Trophoblast cell (in vitro differentiated cells and primary cell): ENCODE measurements around the gene KCNA5.

Source experiments
- DNase-seq, 2 donors: peaks; one replicate each; pipeline ENCODE4 v3.0.0-alpha.2; 2016
- H2AFZ ChIP-seq: 2 replicates; pipeline ENCODE4 v1.6.1; 2013; ENCODE audit warnings: low read length, moderate library complexity, mild to moderate bottlenecking; ENCODE audit not compliant: insufficient read depth, poor library complexity
- H2AK5ac ChIP-seq: 2 replicates; pipeline ENCODE4 v1.6.1; 2013; ENCODE audit warnings: mild to moderate bottlenecking, low read length
- H2BK120ac ChIP-seq: 2 replicates; pipeline ENCODE4 v1.6.1; 2013; ENCODE audit warnings: low read length, mild to moderate bottlenecking, moderate library complexity; ENCODE audit not compliant: insufficient read depth, poor library complexity
- H2BK12ac ChIP-seq: 2 replicates; pipeline ENCODE4 v1.6.1; 2013; ENCODE audit warnings: mild to moderate bottlenecking, low read length, moderate library complexity
- H2BK5ac ChIP-seq: 2 replicates; pipeline ENCODE4 v1.6.1; 2013; ENCODE audit warnings: low read length, low read depth, moderate library complexity, mild to moderate bottlenecking; ENCODE audit not compliant: poor library complexity
- H3K14ac ChIP-seq: 2 replicates; pipeline ENCODE4 v1.6.1; 2013; ENCODE audit warnings: mild to moderate bottlenecking, low read length
- H3K18ac ChIP-seq: 2 replicates; pipeline ENCODE4 v1.6.1; 2013; ENCODE audit warnings: mild to moderate bottlenecking, low read length
- H3K23ac ChIP-seq: 2 replicates; pipeline ENCODE4 v1.6.1; 2013; ENCODE audit warnings: low read length
- H3K27ac ChIP-seq: 2 replicates; pipeline ENCODE4 v1.5.1; 2013; ENCODE audit warnings: low read depth, mild to moderate bottlenecking, inconsistent platforms, low read length, moderate library complexity
- H3K27me3 ChIP-seq: 2 replicates; pipeline ENCODE4 v1.6.1; 2013; ENCODE audit warnings: inconsistent platforms, mild to moderate bottlenecking, low read length, moderate library complexity; ENCODE audit not compliant: insufficient read depth
- H3K36me3 ChIP-seq, 2 experiments: 1 replicate in 1 of 2; 2 replicates in 1 of 2; pipeline ENCODE4 v1.6.1; 2013; ENCODE audit warnings: low read length in 2 of 2, mild to moderate bottlenecking in 2 of 2, moderate library complexity in 1 of 2; ENCODE audit not compliant: insufficient read depth in 2 of 2, control insufficient read depth in 1 of 2
- H3K4ac ChIP-seq: 2 replicates; pipeline ENCODE4 v1.6.1; 2013; ENCODE audit warnings: low read depth, mild to moderate bottlenecking, low read length, moderate library complexity
- H3K4me1 ChIP-seq, 2 experiments: 1 replicate in 1 of 2; 2 replicates in 1 of 2; pipeline ENCODE4 v1.6.1; 2013; ENCODE audit warnings: low read length in 2 of 2, mild to moderate bottlenecking in 2 of 2, moderate library complexity in 1 of 2; ENCODE audit not compliant: insufficient read depth in 2 of 2, control insufficient read depth in 1 of 2
- H3K4me2 ChIP-seq: 2 replicates; pipeline ENCODE4 v1.6.1; 2013; ENCODE audit warnings: inconsistent platforms, mild to moderate bottlenecking, low read length, moderate library complexity
- H3K4me3 ChIP-seq: 2 replicates; pipeline ENCODE4 v1.5.1; 2013; ENCODE audit warnings: mild to moderate bottlenecking, low read depth, low read length, inconsistent platforms
- H3K79me1 ChIP-seq: one replicate; pipeline ENCODE4 v1.6.1; 2013; ENCODE audit warnings: low read length
- H3K79me2 ChIP-seq: 2 replicates; pipeline ENCODE4 v1.6.1; 2013; ENCODE audit warnings: low read length, mild to moderate bottlenecking; ENCODE audit not compliant: control insufficient read depth, insufficient read depth, poor library complexity
- H3K9ac ChIP-seq: 2 replicates; pipeline ENCODE4 v1.6.1; 2013; ENCODE audit warnings: mild to moderate bottlenecking, low read length
- H3K9me3 ChIP-seq: 2 replicates; pipeline ENCODE4 v1.6.1; 2013; ENCODE audit warnings: low read depth, mild to moderate bottlenecking, control low read depth, inconsistent platforms, low read length; ENCODE audit not compliant: insufficient read depth
- H4K12ac ChIP-seq: 2 replicates; pipeline ENCODE4 v1.6.1; 2013; ENCODE audit warnings: low read depth, mild to moderate bottlenecking, low read length, moderate library complexity
- H4K8ac ChIP-seq: 2 replicates; pipeline ENCODE4 v1.6.1; 2013; ENCODE audit warnings: low read depth, mild to moderate bottlenecking, low read length, moderate library complexity
- H4K91ac ChIP-seq: one replicate; pipeline ENCODE4 v1.6.1; 2013; ENCODE audit warnings: low read depth, mild to moderate bottlenecking, low read length, moderate library complexity
- WGBS: extraction: QIAGEN DNeasy Blood & Tissue Kit; methylation state at CpG from one replicate; pipeline ENCODE4 v1.1.7; 2013; ENCODE audit warnings: missing lambda C conversion rate; ENCODE audit not compliant: insufficient read length, insufficient coverage; ENCODE audit errors: extremely low coverage; 5-methylcytosine and 5-hydroxymethylcytosine counted together

Gene KCNA5

GRCh38 chr12:5050542-5050941 lies 6.9 kb downstream of the KCNA5 start:
- H3K27ac ChIP-seq, result no peak overlapping the region
- no peak overlapping the region for H2BK12ac ChIP-seq
- no peak overlapping the region for H4K91ac ChIP-seq
- H3K4ac ChIP-seq, result no peak overlapping the region
- H3K27me3 ChIP-seq, result peaks cover 8% of the 10 kb centered on the region
- no peak overlapping the region for H3K9ac ChIP-seq
- no peak overlapping the region for H3K23ac ChIP-seq
- H4K8ac ChIP-seq, result no peak overlapping the region
- no peak overlapping the region for H3K4me2 ChIP-seq
- H2AFZ ChIP-seq, result no peak overlapping the region
- no peaks in the 10 kb centered on the region for H3K79me2 ChIP-seq
- H3K79me1 ChIP-seq, result no peaks in the 10 kb centered on the region
- no peak overlapping the region for H2BK120ac ChIP-seq
- WGBS, result no CpG with 5 or more reads among the region's 3 CpGs
- no peak overlapping the region for H3K4me3 ChIP-seq
- no peak overlapping the region for H2BK5ac ChIP-seq
- peaks cover 2% of the 10 kb centered on the region for H3K9me3 ChIP-seq
- H3K36me3 ChIP-seq, result no peaks in the 10 kb centered on the region
- H3K14ac ChIP-seq, result no peak overlapping the region
- no peak overlapping the region for H2AK5ac ChIP-seq
- no peak overlapping the region for H3K18ac ChIP-seq
- H4K12ac ChIP-seq, result no peak overlapping the region
- no peak for DNase-seq
- H3K4me1 ChIP-seq, result no peaks in the 10 kb centered on the region

DNA sequence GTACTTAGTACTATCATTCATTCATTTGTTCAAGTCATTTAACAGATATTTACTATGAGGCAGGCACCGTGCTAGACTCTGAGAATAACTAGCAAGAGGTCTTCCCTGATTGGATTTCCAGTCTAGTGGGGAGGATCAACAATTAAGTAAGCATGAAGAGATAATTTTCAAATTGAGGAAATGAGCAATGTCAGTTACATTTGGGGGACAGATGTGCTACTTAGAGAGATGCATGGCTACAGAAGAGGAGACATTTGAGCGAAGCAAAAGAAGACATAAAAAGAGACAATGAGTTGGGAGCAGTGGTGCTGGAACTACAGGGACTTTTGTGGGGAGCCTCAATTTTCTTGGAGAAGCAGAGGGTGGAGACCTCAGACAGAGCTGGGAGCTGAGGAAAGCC lies 7.7 kb downstream of the KCNA5 start:
- Histone ChIP-seq H2BK12ac (no peak overlapping the region), H4K8ac (no peak overlapping the region), H3K79me1 (no peaks in the 10 kb centered on the region), H2AK5ac (no peak overlapping the region), H3K18ac (no peak overlapping the region), H4K12ac (no peak overlapping the region), H4K91ac (no peak overlapping the region), H3K9me3 (no peaks in the 10 kb centered on the region), H3K36me3 (no peaks in the 10 kb centered on the region), H3K4me2 (no peak overlapping the region), H3K4me3 (no peak overlapping the region), H3K79me2 (no peaks in the 10 kb centered on the region), H3K14ac (no peak overlapping the region), H2AFZ (no peak overlapping the region), H3K4ac (no peak overlapping the region), H3K9ac (no peak overlapping the region), H2BK120ac (no peak overlapping the region), H3K27ac (no peak overlapping the region), H3K23ac (no peak overlapping the region), H2BK5ac (no peak overlapping the region), H3K27me3 (peaks cover 4% of the 10 kb centered on the region), H3K4me1 (no peaks in the 10 kb centered on the region)
- WGBS, result no CpG with 5 or more reads among the region's 2 CpGs
- DNase-seq, result no peak

DNA sequence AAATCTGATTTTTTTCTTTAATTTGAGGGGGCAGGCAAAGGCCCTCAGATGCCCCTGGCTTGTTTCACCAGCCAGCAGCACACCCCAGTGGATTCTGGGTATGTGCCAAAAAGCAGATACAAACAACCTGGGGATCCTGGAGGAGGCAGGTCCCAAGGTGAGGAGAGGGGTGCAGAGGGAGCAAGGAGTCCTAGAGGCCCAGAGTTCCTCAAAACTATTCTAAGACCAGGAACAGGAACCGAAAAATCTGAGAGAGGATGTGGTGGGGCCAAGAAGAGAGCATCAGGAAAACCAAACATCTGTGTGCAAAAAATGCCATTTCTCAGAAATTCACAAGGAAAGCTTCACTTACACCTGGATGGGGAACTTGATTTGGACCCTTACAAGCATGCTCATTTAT lies 8.2 kb downstream of the KCNA5 start:
- H2AFZ ChIP-seq, result no peak overlapping the region

DNA sequence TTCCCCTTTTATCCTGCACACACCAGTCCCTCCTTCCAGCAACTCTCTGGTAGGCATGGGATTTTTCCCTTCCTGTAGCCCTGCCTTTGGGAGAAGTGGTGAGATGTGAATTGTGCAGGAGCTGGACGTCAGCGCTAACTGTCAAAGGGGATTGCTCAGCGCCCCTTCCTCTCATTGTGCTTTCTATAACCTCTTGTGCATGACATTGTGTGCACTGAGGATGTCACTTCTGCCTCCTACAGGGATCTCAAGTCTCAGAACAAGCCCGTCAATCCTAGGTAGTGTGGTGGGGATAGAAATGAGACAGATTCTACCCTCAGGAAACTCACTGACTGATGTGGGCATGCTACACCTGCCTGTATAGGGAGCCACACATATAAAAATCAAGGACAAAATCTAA lies 8.7 kb downstream of the KCNA5 start:
- H2AK5ac ChIP-seq, result no peak overlapping the region
- no peak overlapping the region for H3K4ac ChIP-seq
- no peak overlapping the region for H3K27ac ChIP-seq
- H4K8ac ChIP-seq, result no peak overlapping the region
- no peaks in the 10 kb centered on the region for H3K79me2 ChIP-seq
- no peak overlapping the region for H3K9ac ChIP-seq
- no peak overlapping the region for H2AFZ ChIP-seq
- DNase-seq, result no peak
- H3K4me2 ChIP-seq, result no peak overlapping the region
- H3K4me1 ChIP-seq, result no peaks in the 10 kb centered on the region
- no peaks in the 10 kb centered on the region for H3K9me3 ChIP-seq
- H3K27me3 ChIP-seq, result peaks cover 4% of the 10 kb centered on the region
- H2BK120ac ChIP-seq, result no peak overlapping the region
- H3K18ac ChIP-seq, result no peak overlapping the region
- no peaks in the 10 kb centered on the region for H3K36me3 ChIP-seq
- no peak overlapping the region for H4K12ac ChIP-seq
- H4K91ac ChIP-seq, result no peak overlapping the region
- H3K23ac ChIP-seq, result no peak overlapping the region
- H2BK5ac ChIP-seq, result no peak overlapping the region
- no peak overlapping the region for H2BK12ac ChIP-seq
- no peak overlapping the region for H3K14ac ChIP-seq
- H3K4me3 ChIP-seq, result no peak overlapping the region
- WGBS, result no CpG with 5 or more reads among the region's 4 CpGs
- no peaks in the 10 kb centered on the region for H3K79me1 ChIP-seq

More for the DNA sequence above, 8.2 kb downstream of the KCNA5 start:
- Histone ChIP-seq H3K14ac (no peak overlapping the region), H4K91ac (no peak overlapping the region), H3K9ac (no peak overlapping the region), H4K8ac (no peak overlapping the region), H3K18ac (no peak overlapping the region), H3K27me3 (peaks cover 4% of the 10 kb centered on the region), H3K27ac (no peak overlapping the region), H3K4me2 (no peak overlapping the region), H3K23ac (no peak overlapping the region), H3K79me2 (no peaks in the 10 kb centered on the region), H3K4me1 (no peaks in the 10 kb centered on the region), H2BK120ac (no peak overlapping the region), H3K9me3 (no peaks in the 10 kb centered on the region), H3K79me1 (no peaks in the 10 kb centered on the region), H2BK12ac (no peak overlapping the region), H3K4ac (no peak overlapping the region), H3K4me3 (no peak overlapping the region), H2BK5ac (no peak overlapping the region), H4K12ac (no peak overlapping the region), H3K36me3 (no peaks in the 10 kb centered on the region), H2AK5ac (no peak overlapping the region)
- DNase-seq, result no peak
- WGBS, result no CpG with 5 or more reads among the region's 1 CpG
